HEK293 (cell line): Measurements from ENCODE around the gene IGFALS.

Experiments
- KLF7 ChIP-seq: fragments of 450-650 bp; formaldehyde crosslinking; IDR thresholded peaks from 2 replicates; pipeline ENCODE4 v1.5.1; 2016; ENCODE audit warnings: missing biosample characterization, missing genetic modification characterization, borderline replicate concordance
- KLF8 ChIP-seq: fragments of 450-650 bp; formaldehyde crosslinking; IDR thresholded peaks from 2 replicates; pipeline ENCODE4 v1.5.1; 2016; ENCODE audit warnings: missing biosample characterization, missing genetic modification characterization
- MEIS1 ChIP-seq: sonication (generic); formaldehyde crosslinking; IDR thresholded peaks from 2 replicates; pipeline ENCODE4 v1.8.1; 2022; ENCODE audit warnings: missing genetic modification reagents, mild to moderate bottlenecking, borderline replicate concordance
- REPIN1 ChIP-seq: fragments of 450-650 bp; formaldehyde crosslinking; IDR thresholded peaks from 2 replicates; pipeline ENCODE4 v1.5.1; 2017; ENCODE audit warnings: missing biosample characterization, missing genetic modification characterization, low read depth
- SP2 ChIP-seq: fragments of 450-650 bp; formaldehyde crosslinking; IDR thresholded peaks from 2 replicates; pipeline ENCODE4 v1.5.1; 2016; ENCODE audit warnings: missing biosample characterization, missing genetic modification characterization
- ZBTB20 ChIP-seq: fragments of 450-650 bp; formaldehyde crosslinking; IDR thresholded peaks from 2 replicates; pipeline ENCODE4 v1.5.1; 2016; ENCODE audit warnings: missing biosample characterization, missing genetic modification characterization
- ZFP3 ChIP-seq: fragments of 450-650 bp; formaldehyde crosslinking; IDR thresholded peaks from 2 replicates; pipeline ENCODE4 v1.5.1; 2016; ENCODE audit warnings: low read depth, missing biosample characterization, missing genetic modification characterization
- ZNF114 ChIP-seq: fragments of 450-650 bp; formaldehyde crosslinking; IDR thresholded peaks from 2 replicates; pipeline ENCODE4 v1.5.0; 2017; ENCODE audit warnings: missing biosample characterization, missing genetic modification characterization
- ZNF146 ChIP-seq: fragments of 450-650 bp; formaldehyde crosslinking; IDR thresholded peaks from 2 replicates; pipeline ENCODE4 v1.5.1; 2016; ENCODE audit warnings: missing biosample characterization, missing genetic modification characterization
- ZNF169 ChIP-seq: fragments of 450-650 bp; formaldehyde crosslinking; IDR thresholded peaks from 2 replicates; pipeline ENCODE4 v1.5.1; 2016; ENCODE audit warnings: missing biosample characterization, missing genetic modification characterization
- ZNF2 ChIP-seq: fragments of 450-650 bp; formaldehyde crosslinking; IDR thresholded peaks from 2 replicates; pipeline ENCODE4 v1.5.1; 2016; ENCODE audit warnings: missing biosample characterization, missing genetic modification characterization
- ZNF214 ChIP-seq: fragments of 450-650 bp; formaldehyde crosslinking; IDR thresholded peaks from 2 replicates; pipeline ENCODE4 v1.5.1; 2017; ENCODE audit warnings: missing biosample characterization, mild to moderate bottlenecking, missing genetic modification characterization, borderline replicate concordance
- ZNF223 ChIP-seq: fragments of 450-650 bp; formaldehyde crosslinking; IDR thresholded peaks from 2 replicates; pipeline ENCODE4 v1.5.1; 2016; ENCODE audit warnings: missing biosample characterization, missing genetic modification characterization
- ZNF391 ChIP-seq: fragments of 450-650 bp; formaldehyde crosslinking; IDR thresholded peaks from 2 replicates; pipeline ENCODE4 v1.5.1; 2016; ENCODE audit warnings: low read depth, missing biosample characterization, missing genetic modification characterization, borderline replicate concordance
- ZNF416 ChIP-seq: fragments of 450-650 bp; formaldehyde crosslinking; IDR thresholded peaks from 2 replicates; pipeline ENCODE4 v1.5.1; 2016; ENCODE audit warnings: missing biosample characterization, missing genetic modification characterization
- ZNF433 ChIP-seq: fragments of 450-650 bp; formaldehyde crosslinking; IDR thresholded peaks from 2 replicates; pipeline ENCODE4 v1.5.1; 2016; ENCODE audit warnings: missing biosample characterization, missing genetic modification characterization, low read depth
- ZNF514 ChIP-seq: fragments of 450-650 bp; formaldehyde crosslinking; IDR thresholded peaks from 2 replicates; pipeline ENCODE4 v1.5.1; 2016; ENCODE audit warnings: missing biosample characterization, missing genetic modification characterization
- ZNF544 ChIP-seq: fragments of 450-650 bp; formaldehyde crosslinking; IDR thresholded peaks from 2 replicates; pipeline ENCODE4 v1.5.0; 2017; ENCODE audit warnings: missing biosample characterization, missing genetic modification characterization
- ZNF549 ChIP-seq: fragments of 450-650 bp; IDR thresholded peaks from 2 replicates; pipeline ENCODE4 v1.5.1; 2018; ENCODE audit warnings: missing biosample characterization, missing genetic modification characterization, mild to moderate bottlenecking, inconsistent platforms, moderate library complexity
- ZNF561 ChIP-seq: fragments of 450-650 bp; IDR thresholded peaks from 2 replicates; pipeline ENCODE4 v1.5.1; 2018; ENCODE audit warnings: missing biosample characterization, missing genetic modification characterization, borderline replicate concordance
- ZNF664 ChIP-seq: fragments of 450-650 bp; formaldehyde crosslinking; IDR thresholded peaks from 2 replicates; pipeline ENCODE4 v1.5.1; 2016; ENCODE audit warnings: missing biosample characterization, missing genetic modification characterization
- ZNF707 ChIP-seq: fragments of 450-650 bp; formaldehyde crosslinking; IDR thresholded peaks from 2 replicates; pipeline ENCODE4 v1.5.1; 2016; ENCODE audit warnings: missing biosample characterization, missing genetic modification characterization
- ZSCAN30 ChIP-seq: fragments of 450-650 bp; IDR thresholded peaks from 2 replicates; pipeline ENCODE4 v1.5.1; 2018; ENCODE audit warnings: missing biosample characterization, mild to moderate bottlenecking, missing genetic modification characterization, moderate library complexity
- TF ChIP-seq, protein P1 (sequence below): fragments of 450-650 bp; formaldehyde crosslinking; IDR thresholded peaks from 2 replicates; pipeline ENCODE4 v1.5.1; 2016; ENCODE audit warnings: missing biosample characterization, missing genetic modification characterization
- TF ChIP-seq, protein P2 (sequence below): fragments of 450-650 bp; formaldehyde crosslinking; IDR thresholded peaks from 2 replicates; pipeline ENCODE4 v1.5.1; 2016; ENCODE audit warnings: missing biosample characterization, missing genetic modification characterization
- TF ChIP-seq, protein P3 (sequence below): fragments of 450-650 bp; formaldehyde crosslinking; IDR thresholded peaks from 2 replicates; pipeline ENCODE4 v1.5.1; 2016; ENCODE audit warnings: missing biosample characterization, missing genetic modification characterization
- TF ChIP-seq, protein P4 (sequence below): fragments of 450-650 bp; IDR thresholded peaks from 2 replicates; pipeline ENCODE4 v1.5.1; 2018; ENCODE audit warnings: missing biosample characterization, missing genetic modification characterization
- TF ChIP-seq, protein P5 (sequence below): fragments of 450-650 bp; formaldehyde crosslinking; IDR thresholded peaks from 2 replicates; pipeline ENCODE4 v1.5.1; 2016; ENCODE audit warnings: missing biosample characterization, missing genetic modification characterization
- TF ChIP-seq, protein P6 (sequence below): fragments of 450-650 bp; formaldehyde crosslinking; IDR thresholded peaks from 2 replicates; pipeline ENCODE4 v1.5.1; 2016; ENCODE audit warnings: missing biosample characterization, missing genetic modification characterization

IGFALS gene

DNA sequence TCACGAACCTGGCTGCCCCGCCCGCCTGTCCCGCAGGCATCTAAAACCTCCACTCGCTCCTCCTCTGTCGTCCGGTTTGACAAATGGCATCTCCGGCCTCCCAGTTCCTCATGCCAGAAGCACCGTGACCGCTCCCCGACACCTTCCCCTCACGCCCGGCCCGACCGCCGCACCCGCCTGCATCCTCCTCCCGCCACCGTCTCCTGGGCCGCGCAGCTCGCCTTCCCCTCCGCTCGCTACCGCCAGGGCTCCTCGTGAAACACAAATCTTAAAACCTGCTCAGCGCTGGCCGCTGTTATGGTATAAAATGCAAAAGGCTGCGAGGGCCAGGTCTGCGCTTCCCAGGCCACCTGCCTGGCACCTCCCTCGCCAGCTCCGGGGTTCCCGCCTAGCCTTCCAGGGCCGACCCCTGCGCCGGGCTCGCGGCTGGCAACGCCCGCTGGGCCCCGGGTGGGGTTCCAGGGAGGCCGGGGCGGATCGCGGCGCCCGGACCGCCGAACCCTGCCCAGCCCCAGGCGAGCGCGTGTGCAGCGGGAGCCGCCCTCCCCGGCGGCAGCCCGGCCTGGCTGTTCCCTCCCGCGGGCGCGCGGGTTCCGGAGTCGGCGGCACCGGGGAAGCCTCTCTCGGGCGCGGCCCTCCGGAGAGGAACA lies 11.6 kb downstream of the IGFALS start (continued):
- TF ChIP-seq ZSCAN30 (tag by site-specific recombination) (no peak), MEIS1 (CRISPR knock-in tag) (no peak), ZNF146 (tag by site-specific recombination) (no peak), ZFP3 (tag by site-specific recombination) (no peak), ZBTB20 (peak; percentile 90), ZNF664 (tag by site-specific recombination) (no peak), ZNF223 (no peak), REPIN1 (tag by site-specific recombination) (no peak), ZNF549 (no peak), ZNF391 (tag by site-specific recombination) (no peak), ZNF433 (no peak), ZNF544 (tag by site-specific recombination) (no peak), ZNF561 (no peak), SP2 (peak; percentile 74), ZNF514 (tag by site-specific recombination) (no peak), ZNF707 (no peak), ZNF214 (tag by site-specific recombination) (no peak), ZNF169 (tag by site-specific recombination) (no peak), KLF8 (tag by site-specific recombination) (peak; percentile 84), KLF7 (tag by site-specific recombination) (0 out of 2 replicates have a peak, but pooled peaks have one; percentile 42), ZNF114 (tag by site-specific recombination) (no peak), ZNF416 (tag by site-specific recombination) (no peak), ZNF2 (tag by site-specific recombination) (peak; percentile 58; the same call in 1 of the 2 replicates)
- TF ChIP-seq, protein P1, sequence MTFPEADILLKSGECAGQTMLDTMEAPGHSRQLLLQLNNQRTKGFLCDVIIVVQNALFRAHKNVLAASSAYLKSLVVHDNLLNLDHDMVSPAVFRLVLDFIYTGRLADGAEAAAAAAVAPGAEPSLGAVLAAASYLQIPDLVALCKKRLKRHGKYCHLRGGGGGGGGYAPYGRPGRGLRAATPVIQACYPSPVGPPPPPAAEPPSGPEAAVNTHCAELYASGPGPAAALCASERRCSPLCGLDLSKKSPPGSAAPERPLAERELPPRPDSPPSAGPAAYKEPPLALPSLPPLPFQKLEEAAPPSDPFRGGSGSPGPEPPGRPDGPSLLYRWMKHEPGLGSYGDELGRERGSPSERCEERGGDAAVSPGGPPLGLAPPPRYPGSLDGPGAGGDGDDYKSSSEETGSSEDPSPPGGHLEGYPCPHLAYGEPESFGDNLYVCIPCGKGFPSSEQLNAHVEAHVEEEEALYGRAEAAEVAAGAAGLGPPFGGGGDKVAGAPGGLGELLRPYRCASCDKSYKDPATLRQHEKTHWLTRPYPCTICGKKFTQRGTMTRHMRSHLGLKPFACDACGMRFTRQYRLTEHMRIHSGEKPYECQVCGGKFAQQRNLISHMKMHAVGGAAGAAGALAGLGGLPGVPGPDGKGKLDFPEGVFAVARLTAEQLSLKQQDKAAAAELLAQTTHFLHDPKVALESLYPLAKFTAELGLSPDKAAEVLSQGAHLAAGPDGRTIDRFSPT: peak; percentile 38; the same call in 1 of the 2 replicates
- TF ChIP-seq, protein P2, sequence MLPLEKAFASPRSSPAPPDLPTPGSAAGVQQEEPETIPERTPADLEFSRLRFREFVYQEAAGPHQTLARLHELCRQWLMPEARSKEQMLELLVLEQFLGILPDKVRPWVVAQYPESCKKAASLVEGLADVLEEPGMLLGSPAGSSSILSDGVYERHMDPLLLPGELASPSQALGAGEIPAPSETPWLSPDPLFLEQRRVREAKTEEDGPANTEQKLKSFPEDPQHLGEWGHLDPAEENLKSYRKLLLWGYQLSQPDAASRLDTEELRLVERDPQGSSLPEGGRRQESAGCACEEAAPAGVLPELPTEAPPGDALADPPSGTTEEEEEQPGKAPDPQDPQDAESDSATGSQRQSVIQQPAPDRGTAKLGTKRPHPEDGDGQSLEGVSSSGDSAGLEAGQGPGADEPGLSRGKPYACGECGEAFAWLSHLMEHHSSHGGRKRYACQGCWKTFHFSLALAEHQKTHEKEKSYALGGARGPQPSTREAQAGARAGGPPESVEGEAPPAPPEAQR (tag by site-specific recombination): no peak
- TF ChIP-seq, protein P3, sequence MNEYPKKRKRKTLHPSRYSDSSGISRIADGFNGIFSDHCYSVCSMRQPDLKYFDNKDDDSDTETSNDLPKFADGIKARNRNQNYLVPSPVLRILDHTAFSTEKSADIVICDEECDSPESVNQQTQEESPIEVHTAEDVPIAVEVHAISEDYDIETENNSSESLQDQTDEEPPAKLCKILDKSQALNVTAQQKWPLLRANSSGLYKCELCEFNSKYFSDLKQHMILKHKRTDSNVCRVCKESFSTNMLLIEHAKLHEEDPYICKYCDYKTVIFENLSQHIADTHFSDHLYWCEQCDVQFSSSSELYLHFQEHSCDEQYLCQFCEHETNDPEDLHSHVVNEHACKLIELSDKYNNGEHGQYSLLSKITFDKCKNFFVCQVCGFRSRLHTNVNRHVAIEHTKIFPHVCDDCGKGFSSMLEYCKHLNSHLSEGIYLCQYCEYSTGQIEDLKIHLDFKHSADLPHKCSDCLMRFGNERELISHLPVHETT (tag by site-specific recombination): no peak
- TF ChIP-seq, protein P4, sequence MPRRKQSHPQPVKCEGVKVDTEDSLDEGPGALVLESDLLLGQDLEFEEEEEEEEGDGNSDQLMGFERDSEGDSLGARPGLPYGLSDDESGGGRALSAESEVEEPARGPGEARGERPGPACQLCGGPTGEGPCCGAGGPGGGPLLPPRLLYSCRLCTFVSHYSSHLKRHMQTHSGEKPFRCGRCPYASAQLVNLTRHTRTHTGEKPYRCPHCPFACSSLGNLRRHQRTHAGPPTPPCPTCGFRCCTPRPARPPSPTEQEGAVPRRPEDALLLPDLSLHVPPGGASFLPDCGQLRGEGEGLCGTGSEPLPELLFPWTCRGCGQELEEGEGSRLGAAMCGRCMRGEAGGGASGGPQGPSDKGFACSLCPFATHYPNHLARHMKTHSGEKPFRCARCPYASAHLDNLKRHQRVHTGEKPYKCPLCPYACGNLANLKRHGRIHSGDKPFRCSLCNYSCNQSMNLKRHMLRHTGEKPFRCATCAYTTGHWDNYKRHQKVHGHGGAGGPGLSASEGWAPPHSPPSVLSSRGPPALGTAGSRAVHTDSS (tag by site-specific recombination): peak; percentile 30; the same call in 1 of the 2 replicates
- TF ChIP-seq, protein P5, sequence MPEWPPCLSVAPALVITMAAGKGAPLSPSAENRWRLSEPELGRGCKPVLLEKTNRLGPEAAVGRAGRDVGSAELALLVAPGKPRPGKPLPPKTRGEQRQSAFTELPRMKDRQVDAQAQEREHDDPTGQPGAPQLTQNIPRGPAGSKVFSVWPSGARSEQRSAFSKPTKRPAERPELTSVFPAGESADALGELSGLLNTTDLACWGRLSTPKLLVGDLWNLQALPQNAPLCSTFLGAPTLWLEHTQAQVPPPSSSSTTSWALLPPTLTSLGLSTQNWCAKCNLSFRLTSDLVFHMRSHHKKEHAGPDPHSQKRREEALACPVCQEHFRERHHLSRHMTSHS (tag by site-specific recombination): no peak
- TF ChIP-seq, protein P6, sequence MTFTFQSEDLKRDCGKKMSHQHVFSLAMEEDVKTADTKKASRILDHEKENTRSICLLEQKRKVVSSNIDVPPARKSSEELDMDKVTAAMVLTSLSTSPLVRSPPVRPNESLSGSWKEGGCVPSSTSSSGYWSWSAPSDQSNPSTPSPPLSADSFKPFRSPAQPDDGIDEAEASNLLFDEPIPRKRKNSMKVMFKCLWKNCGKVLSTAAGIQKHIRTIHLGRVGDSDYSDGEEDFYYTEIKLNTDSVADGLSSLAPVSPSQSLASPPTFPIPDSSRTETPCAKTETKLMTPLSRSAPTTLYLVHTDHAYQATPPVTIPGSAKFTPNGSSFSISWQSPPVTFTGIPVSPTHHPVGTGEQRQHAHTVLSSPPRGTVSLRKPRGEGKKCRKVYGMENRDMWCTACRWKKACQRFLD (tag by site-specific recombination): no peak
